GM18951 (cell line): ENCODE measurements around the gene FBF1.
"Not testable (repeated sequence)": the region's sequence is repeated elsewhere in the genome, so short reads cannot be mapped to it uniquely, and the experiment has no call there.

Source experiments
- POLR2A ChIP-seq: IDR thresholded peaks from 4 replicates; pipeline ENCODE4 v1.6.1; 2011; ENCODE audit warnings: mild to moderate bottlenecking; ENCODE audit not compliant: insufficient read length, insufficient read depth; ENCODE audit errors: extremely low read depth
- in situ Hi-C: fragments of 300-500 bp; cut with MboI; formaldehyde crosslinking; loops from one replicate; pipeline ENCODE4 v1.12.0; 2022; ENCODE audit warnings: low sequenced_read_pairs, mixed read lengths, inconsistent platforms; ENCODE audit not compliant: unreplicated experiment

The FBF1 gene

DNA sequence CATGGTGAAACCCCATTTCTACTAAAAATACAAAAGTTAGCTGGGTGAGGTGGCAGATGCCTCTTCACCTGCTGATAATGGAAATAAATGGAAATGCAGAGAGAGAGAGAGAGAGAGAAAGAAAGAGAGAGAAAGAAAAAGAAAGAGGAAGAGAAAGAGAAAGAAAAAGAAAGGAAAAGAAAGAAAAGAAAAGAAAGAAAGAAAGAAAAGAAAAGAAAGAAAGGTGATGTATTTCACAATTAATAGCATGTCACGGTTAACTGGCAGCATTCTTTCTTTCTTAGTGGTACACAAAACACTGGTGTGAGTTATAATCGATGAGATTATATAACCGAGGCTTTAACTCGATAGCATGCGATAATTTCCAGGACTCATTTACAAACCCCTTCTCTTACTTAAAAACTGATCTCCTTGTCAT lies 34.9 kb upstream of the FBF1 start:
- in situ Hi-C loops: no loop called here
- no peak for TF ChIP-seq POLR2A

DNA sequence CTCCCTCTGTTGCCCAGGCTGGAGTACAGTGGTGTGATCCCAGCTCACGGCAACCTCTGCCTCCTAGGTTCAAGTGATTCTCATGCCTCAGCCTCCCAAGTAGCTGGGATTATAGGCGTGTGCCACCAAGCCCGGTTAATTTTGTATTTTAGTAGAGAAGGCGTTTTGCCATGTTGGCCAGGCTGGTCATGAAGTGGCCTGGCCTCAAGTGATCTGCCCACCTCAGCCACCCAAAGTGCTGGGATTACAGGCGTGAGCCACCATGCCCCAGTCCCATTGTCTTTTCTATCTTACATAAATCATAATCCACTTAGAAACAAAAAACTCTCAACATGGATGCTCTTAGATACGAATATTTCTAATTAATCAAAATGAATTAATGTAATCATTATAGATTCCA lies 34.3 kb upstream of the FBF1 start:
- in situ Hi-C loops: not testable (repeated sequence)

GRCh38 chr17:75970626-75971025 lies 29.8 kb upstream of the FBF1 start:
- TF ChIP-seq POLR2A: no peak
- in situ Hi-C loops: no loop called here

DNA sequence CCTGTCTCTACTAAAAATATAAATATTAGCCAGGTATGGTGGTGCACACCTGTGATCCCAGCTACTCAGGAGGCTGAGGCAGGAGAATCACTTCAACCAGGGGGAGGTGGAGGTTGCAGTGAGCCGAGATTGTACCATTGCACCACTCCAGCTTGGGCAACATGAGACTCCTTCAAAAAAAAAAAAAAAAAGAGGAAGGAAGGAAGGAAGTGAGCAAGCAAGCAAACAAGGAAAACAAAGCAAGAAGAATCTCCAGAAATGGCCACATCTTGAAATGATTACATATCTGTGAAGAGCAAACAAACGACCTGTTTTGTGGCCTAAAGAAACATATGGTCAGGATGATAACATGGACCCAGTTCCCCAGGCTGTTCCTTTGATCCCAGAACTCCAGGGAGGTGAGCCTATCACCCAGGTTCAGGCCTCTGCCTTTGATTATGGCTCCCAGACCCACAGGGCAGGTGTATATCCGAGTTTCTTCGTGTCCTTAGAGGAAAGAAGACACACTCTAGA lies 29.2 kb upstream of the FBF1 start:
- in situ Hi-C loops: no loop called here
- TF ChIP-seq POLR2A: no peak

DNA sequence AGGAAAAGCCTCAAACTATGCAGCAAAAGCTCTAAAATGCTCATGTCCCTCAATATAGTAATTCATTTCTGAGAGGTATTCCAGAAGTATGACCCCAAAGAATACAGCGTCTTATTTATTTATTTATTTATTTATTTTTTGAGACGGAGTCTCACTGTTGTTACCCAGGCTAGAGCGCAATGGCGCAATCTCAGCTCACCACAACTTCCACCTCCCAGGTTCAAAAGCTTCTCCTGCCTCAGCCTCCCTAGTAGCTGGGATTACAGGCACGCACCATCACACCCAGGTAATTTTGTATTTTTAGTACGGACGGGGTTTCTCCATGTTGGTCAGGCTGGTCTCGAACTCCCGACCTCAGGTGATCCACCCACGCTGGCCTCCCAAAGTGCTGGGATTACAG lies 28.2 kb upstream of the FBF1 start:
- in situ Hi-C loops: not testable (repeated sequence)

DNA sequence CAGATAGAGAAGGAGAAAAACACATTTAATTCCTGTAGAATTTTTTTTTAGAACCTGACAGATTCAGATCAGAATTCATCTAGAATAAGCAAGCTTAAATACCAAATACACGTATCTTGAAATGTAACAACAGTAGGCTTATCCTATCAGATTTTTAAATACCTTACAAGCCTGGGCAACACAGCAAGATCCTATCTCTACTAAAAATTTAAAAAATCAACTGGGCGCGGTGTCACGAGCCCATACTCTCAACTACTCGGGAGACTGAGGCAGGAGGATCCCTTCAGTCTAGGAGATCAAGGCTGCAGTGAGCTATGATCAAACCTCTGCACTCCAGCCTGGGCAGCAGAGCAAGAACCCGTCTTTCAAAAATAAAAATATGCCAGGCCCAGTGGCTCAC lies 24.6 kb upstream of the FBF1 start:
- in situ Hi-C loops: no loop called here
- no peak for TF ChIP-seq POLR2A

DNA sequence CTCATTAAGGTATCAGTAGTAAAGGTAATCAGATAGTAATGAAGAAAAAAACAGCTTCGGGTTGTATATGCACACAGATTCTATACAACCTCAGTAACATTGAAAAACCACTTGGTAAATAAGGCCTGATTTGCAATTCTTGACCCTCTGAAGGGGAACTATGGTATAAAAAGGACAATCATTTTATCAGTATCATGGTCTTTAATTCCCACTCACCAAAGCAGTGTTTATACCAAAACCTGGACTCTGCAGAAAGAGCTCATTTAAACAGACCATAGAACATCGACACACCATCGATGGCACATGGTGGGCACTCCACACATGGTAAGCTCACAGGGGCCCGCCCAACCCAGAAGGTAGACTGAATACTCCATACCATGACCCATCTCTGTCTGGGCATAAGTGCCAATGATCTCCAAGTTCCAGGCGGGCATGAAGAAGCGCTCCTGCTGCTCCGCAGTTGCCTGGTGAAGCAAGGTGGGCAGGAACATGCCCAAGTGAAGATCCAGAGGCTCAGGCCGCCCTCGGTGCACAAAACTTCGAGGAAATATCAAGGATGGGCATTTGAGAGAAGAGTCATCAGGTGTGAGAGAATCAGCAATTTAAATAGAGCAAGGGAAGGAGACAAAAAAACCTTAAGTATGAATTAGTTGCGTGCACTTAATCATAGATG lies 19.1 kb upstream of the FBF1 start:
- in situ Hi-C loops: no loop called here
- TF ChIP-seq POLR2A: no peak

- no peak for TF ChIP-seq POLR2A
- in situ Hi-C loops: no loop called here
These were observed 18.4 kb upstream of the FBF1 start for GRCh38 chr17:75959051-75959838.

- in situ Hi-C loops: no loop called here
- no peak for TF ChIP-seq POLR2A
These were observed 10.2 kb upstream of the FBF1 start for GRCh38 chr17:75950855-75951554.

DNA sequence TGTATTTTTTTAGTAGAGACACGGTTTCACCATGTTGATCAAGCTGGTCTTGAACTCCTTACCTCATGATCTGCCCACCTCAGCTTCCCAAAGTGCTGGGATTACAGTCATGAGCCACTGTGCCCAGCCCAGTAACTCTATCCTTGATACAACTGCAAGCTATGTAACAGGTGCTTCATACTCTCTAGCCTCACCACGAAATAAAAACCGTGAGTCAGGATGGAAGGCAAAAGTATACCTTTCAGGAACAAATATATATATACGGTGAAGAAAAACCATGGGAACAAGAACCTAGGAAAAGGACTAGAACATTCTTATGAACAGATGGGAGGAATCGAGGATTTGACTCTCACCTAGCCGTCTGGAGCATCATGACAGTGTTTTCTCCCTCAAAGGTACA lies 9.6 kb upstream of the FBF1 start:
- in situ Hi-C loops: no loop called here
- TF ChIP-seq POLR2A: no peak

DNA sequence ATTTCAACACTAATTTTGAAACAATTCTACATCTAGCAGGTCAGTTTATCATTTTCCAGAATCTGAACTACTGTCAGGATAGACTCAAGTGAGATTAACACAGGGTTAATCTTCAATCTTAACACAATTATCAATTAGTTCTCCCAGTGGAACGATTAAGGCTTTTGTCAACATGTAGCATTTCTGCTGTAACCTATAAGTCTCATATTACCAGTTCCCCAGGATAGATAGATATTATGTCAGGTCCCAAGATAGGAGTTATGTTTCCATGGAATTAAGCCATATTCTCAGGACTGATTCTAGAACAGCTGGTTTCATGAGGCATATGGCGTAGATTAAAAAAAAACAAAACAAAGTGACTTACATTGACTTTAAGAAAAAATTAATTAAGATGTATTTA lies 4.4 kb upstream of the FBF1 start:
- no peak for TF ChIP-seq POLR2A
- in situ Hi-C loops: no loop called here

- TF ChIP-seq POLR2A: no peak
- in situ Hi-C loops: no loop called here
These were observed 2.6 kb upstream of the FBF1 start for GRCh38 chr17:75943491-75943890.

DNA sequence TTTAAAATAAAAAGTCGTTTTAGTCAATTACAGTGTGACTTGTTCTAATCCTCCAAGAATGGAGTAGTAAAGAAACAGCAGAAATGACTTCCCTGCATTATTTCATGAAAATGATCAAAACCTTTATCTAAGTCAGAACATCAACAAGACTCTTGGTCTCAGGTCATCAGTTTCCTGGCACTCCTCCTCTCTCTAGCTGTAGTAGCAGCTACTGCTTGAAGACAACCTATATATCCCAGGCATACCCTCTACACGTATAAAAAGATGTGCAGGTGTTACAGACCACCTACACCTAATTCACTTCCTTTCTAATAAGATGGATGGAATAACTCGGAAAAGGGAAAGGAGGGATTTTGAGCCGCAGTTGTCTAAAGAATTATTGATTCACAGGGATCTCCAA lies 1.6 kb upstream of the FBF1 start:
- TF ChIP-seq POLR2A: no peak
- in situ Hi-C loops: no loop called here

DNA sequence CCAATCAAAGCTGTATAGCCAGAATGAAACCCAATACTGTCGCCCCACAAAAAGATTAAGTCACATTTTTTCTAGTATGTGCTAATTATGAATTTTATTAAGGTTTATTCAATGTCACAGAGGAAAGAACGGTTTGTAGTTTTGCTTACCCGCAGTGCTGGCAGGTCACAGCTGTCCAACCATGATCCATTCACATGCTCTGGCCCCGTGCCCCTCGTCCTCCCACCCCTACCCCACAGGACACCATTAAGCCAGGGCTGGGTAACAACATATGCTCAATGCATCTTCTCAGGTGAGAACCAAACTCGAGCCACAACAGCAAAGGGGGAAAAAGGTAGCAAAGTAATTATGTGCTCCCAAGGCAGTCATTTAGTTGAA lies 589 bp upstream of the FBF1 start:
- in situ Hi-C loops: no loop called here

GRCh38 chr17:75937652-75938051 lies 3.2 kb downstream of the FBF1 start:
- in situ Hi-C loops: no loop called here

More for the DNA sequence above, 589 bp upstream of the FBF1 start:
- no peak for TF ChIP-seq POLR2A

More at GRCh38 chr17:75937652-75938051, 3.2 kb downstream of the FBF1 start:
- TF ChIP-seq POLR2A: no peak
